Endodermal cell (in vitro differentiated cells): ENCODE results near the gene MICALL2. TPM values are rescaled to one million over a fixed set of nuclear protein-coding genes. Genes with fewer than 3 reads are reported as not detected.

ENCODE experiments used
- DNase-seq: peaks from one replicate; pipeline ENCODE4 v3.0.0-alpha.2; 2017
- H3K27ac ChIP-seq: 2 replicates; pipeline ENCODE4 v1.5.1; 2013; ENCODE audit warnings: mild to moderate bottlenecking, low read depth, low read length, moderate library complexity
- H3K27me3 ChIP-seq: 2 replicates; pipeline ENCODE4 v1.6.1; 2013; ENCODE audit warnings: mild to moderate bottlenecking, low read length, moderate library complexity; ENCODE audit not compliant: insufficient read depth, control insufficient read depth, poor library complexity, severe bottlenecking
- H3K36me3 ChIP-seq: 2 replicates; pipeline ENCODE4 v1.7.0; 2013; ENCODE audit warnings: mild to moderate bottlenecking, low read length, moderate library complexity; ENCODE audit not compliant: control insufficient read depth, insufficient read depth
- H3K4me1 ChIP-seq: one replicate; pipeline ENCODE4 v1.7.0; 2013; ENCODE audit warnings: low read length; ENCODE audit not compliant: control insufficient read depth, insufficient read depth
- H3K4me3 ChIP-seq: 2 replicates; pipeline ENCODE4 v1.5.1; 2013; ENCODE audit warnings: mild to moderate bottlenecking, low read length, moderate library complexity
- H3K9ac ChIP-seq: 2 replicates; pipeline ENCODE4 v1.6.1; 2013; ENCODE audit warnings: mild to moderate bottlenecking, low read length, moderate library complexity; ENCODE audit not compliant: poor library complexity, severe bottlenecking; ENCODE audit errors: extremely low read depth
- H3K9me3 ChIP-seq: 2 replicates; pipeline ENCODE4 v1.6.1; 2013; ENCODE audit warnings: mild to moderate bottlenecking, low read length, moderate library complexity; ENCODE audit not compliant: control insufficient read depth
- H3K27ac Mint-ChIP-seq: 2 replicates; pipeline ENCODE4 v1.8.0; 2020; ENCODE audit warnings: mixed read lengths
- H3K27me3 Mint-ChIP-seq: 2 replicates; pipeline ENCODE4 v1.8.0; 2021; ENCODE audit warnings: mild to moderate bottlenecking, mixed read lengths; ENCODE audit not compliant: insufficient read depth
- H3K36me3 Mint-ChIP-seq: 2 replicates; pipeline ENCODE4 v1.8.0; 2020; ENCODE audit warnings: low read depth, mixed read lengths
- H3K4me1 Mint-ChIP-seq: 2 replicates; pipeline ENCODE4 v1.8.0; 2020; ENCODE audit warnings: mixed read lengths
- H3K4me3 Mint-ChIP-seq: 2 replicates; pipeline ENCODE4 v1.8.0; 2020; ENCODE audit warnings: mild to moderate bottlenecking, moderate library complexity, mixed read lengths
- H3K9me3 Mint-ChIP-seq: 2 replicates; pipeline ENCODE4 v1.8.0; 2020; ENCODE audit warnings: mild to moderate bottlenecking, mixed read lengths
- CTCF ChIP-seq: fragments of 200-600 bp; sonication (generic); conservative IDR thresholded peaks from 2 replicates; pipeline ENCODE4 v1.5.0; 2021; ENCODE audit warnings: antibody characterized with exemption, mild to moderate bottlenecking
- WGBS, 2 experiments: methylation state at CpG; one replicate each; pipeline versions ENCODE4 v1.1.5 to v1.1.7; 2013; ENCODE audit warnings: missing lambda C conversion rate in 2 of 2, mixed read lengths in 1 of 2; ENCODE audit not compliant: insufficient coverage in 1 of 2, insufficient read length in 1 of 2; 5-methylcytosine and 5-hydroxymethylcytosine counted together
- total RNA-seq, 2 donors: library from RNA; stranded (reverse); fragmentation: NEBNext Ultra II Directional in 1 of 2; extraction: Animal tissue kit (Norgen Biotek cat#: 25700) in 1 of 2; gene quantifications; 2 replicates in 1 of 2; 3 replicates in 1 of 2; pipeline ENCODE4 v1.2.1, GENCODE V29; 2021

Gene MICALL2
- total RNA-seq, 2 donors from 2014 or later, result 19.4 to 24.8 TPM

GRCh38 chr7:1441615-1442354 is 17.5 kb downstream of the MICALL2 start:
- Histone ChIP-seq H3K9ac (no peak overlapping the region), H3K27me3 (no peaks in the 10 kb centered on the region), H3K27ac (peak overlapping the region; percentile 17), H3K36me3 (no peaks in the 10 kb centered on the region), H3K4me1 (no peaks in the 10 kb centered on the region), H3K9me3 (no peaks in the 10 kb centered on the region), H3K4me3 (no peak overlapping the region)
- no peaks in the 10 kb centered on the region for H3K36me3 Mint-ChIP-seq
- no peak for DNase-seq
- no peak overlapping the region for H3K27ac Mint-ChIP-seq
- no peaks in the 10 kb centered on the region for H3K9me3 Mint-ChIP-seq
- H3K4me1 Mint-ChIP-seq, result no peaks in the 10 kb centered on the region
- H3K27me3 Mint-ChIP-seq, result no peaks in the 10 kb centered on the region
- TF ChIP-seq CTCF, result peak; percentile 49
- no peak overlapping the region for H3K4me3 Mint-ChIP-seq
- 90 to 94% methylated on average over 32 to 41 of the region's 41 CpGs for WGBS, 2 experiments

GRCh38 chr7:1440620-1441019 is 18.6 kb downstream of the MICALL2 start:
- 86 to 95% methylated on average over 1 to 10 of the region's 10 CpGs for WGBS, 2 experiments
- Mint-ChIP-seq H3K4me1 (no peaks in the 10 kb centered on the region), H3K27me3 (no peaks in the 10 kb centered on the region), H3K27ac (no peak overlapping the region), H3K36me3 (no peaks in the 10 kb centered on the region), H3K9me3 (no peaks in the 10 kb centered on the region), H3K4me3 (no peak overlapping the region)
- H3K27ac ChIP-seq, result no peak overlapping the region
- H3K27me3 ChIP-seq, result no peaks in the 10 kb centered on the region
- no peak for DNase-seq
- no peak overlapping the region for H3K9ac ChIP-seq
- no peak for TF ChIP-seq CTCF
- H3K36me3 ChIP-seq, result no peaks in the 10 kb centered on the region
- no peaks in the 10 kb centered on the region for H3K9me3 ChIP-seq
- no peaks in the 10 kb centered on the region for H3K4me1 ChIP-seq
- H3K4me3 ChIP-seq, result no peak overlapping the region

GRCh38 chr7:1439373-1440363 is 19.6 kb downstream of the MICALL2 start:
- no peaks in the 10 kb centered on the region for H3K4me1 Mint-ChIP-seq
- Histone ChIP-seq H3K36me3 (no peaks in the 10 kb centered on the region), H3K4me3 (no peak overlapping the region), H3K27me3 (no peaks in the 10 kb centered on the region), H3K27ac (no peak overlapping the region), H3K9ac (no peak overlapping the region), H3K4me1 (no peaks in the 10 kb centered on the region), H3K9me3 (no peaks in the 10 kb centered on the region)
- H3K27ac Mint-ChIP-seq, result no peak overlapping the region
- H3K9me3 Mint-ChIP-seq, result no peaks in the 10 kb centered on the region
- DNase-seq, result no peak
- TF ChIP-seq CTCF, result no peak
- no peaks in the 10 kb centered on the region for H3K27me3 Mint-ChIP-seq
- WGBS, 2 experiments, result 94% methylated on average over 16 to 31 of the region's 31 CpGs
- H3K36me3 Mint-ChIP-seq, result no peaks in the 10 kb centered on the region
- no peak overlapping the region for H3K4me3 Mint-ChIP-seq
